ENCODE measurements around the gene CWC27.
"Not testable (repeated sequence)": the region's sequence is repeated elsewhere in the genome, so short reads cannot be mapped to it uniquely, and the experiment has no call there.

Gene CWC27

DNA sequence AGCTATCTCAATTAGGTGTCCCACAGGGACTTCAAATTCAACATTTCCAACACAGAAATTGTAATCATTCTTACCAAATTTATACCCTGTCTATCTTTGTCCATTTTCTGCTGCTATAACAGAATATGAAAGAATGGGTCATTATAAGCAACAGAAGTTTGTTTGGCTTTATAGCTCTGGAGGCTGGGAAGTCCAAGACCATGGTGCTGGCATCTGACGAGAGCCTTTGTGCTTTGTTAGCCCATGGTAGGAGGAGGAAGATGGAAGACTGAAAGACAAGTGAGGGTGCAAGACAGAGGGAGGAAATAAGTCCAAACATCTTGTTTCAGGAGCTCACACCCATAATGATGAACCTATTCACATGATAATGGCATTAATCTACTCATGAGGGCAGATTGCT is 72.2 kb downstream of the CWC27 start:
- DNase-seq: no peak

DNA sequence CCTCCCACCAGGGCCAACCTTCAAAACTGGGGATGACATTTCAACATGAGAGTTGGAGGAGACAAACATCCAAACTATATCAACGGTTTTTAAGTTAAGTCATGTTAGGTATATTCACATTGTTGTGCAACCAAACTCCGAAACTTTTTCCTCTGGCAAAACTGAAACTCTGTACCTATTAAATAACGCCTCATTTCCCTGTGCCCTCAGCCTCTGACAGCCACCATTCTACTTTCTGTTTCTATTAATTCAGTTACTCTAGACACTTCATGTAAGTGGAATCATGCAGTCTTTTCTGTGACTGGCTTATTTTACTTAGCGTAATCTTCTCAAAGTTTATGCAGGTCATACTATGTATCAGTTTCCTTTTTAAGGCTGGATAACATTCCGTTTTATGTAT is 85.0 kb downstream of the CWC27 start:
- no peak for DNase-seq

DNA sequence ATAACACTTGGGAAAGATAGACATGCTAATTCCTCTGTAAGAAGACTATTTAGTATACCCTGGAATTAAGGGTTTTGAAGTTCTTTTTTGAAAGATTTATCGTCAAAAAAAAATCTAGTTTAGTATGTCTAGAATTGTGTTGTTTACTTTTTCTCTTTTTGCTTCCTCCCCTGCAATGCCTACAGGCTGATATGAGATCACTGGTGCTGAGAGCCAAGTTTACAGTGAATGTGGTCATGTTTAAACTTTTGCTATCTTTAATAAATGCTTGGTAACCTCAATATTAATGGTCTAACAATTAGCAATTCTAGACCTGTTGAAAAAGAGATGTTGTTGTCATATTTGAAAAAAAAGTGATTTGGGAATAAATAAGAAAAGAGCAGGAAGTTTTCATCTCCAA is 86.1 kb downstream of the CWC27 start:
- DNase-seq: no peak

DNA sequence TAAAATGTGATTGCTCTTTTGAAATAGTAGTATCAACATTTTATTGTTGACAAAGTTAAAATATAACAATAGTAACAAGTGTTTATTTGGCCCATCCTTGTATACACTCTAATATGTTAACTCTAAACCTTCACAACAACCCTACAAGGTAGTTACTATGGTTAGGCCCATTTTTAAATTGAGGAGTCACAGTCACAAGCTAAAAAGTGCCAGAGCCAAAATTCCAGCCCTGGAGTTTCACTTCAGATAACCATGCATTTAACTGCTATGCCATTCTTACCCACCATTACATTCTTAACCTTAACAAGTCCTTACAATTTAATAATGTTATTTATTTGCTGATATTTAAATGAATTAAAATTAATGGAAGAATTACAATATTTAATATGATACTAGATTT is 91.2 kb downstream of the CWC27 start:
- no peak for DNase-seq

DNA sequence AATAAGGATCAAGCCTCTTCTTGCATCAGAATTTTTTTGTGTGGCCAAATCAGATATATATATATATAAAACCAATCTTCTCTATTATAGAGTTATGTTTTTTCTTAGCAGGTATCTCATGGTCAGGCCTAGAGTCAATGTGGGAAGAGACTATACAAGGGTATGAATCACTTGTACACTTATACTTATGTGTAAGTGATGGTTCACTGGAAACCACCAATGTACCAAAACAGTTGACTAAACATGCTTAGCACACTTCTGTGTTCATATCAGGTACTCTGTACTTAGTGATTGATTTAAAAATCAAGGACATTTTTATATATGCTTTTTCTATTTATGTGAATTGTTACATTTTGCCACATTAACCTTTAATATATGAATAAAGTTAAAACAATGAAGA is 92.6 kb downstream of the CWC27 start:
- DNase-seq: no peak

DNA sequence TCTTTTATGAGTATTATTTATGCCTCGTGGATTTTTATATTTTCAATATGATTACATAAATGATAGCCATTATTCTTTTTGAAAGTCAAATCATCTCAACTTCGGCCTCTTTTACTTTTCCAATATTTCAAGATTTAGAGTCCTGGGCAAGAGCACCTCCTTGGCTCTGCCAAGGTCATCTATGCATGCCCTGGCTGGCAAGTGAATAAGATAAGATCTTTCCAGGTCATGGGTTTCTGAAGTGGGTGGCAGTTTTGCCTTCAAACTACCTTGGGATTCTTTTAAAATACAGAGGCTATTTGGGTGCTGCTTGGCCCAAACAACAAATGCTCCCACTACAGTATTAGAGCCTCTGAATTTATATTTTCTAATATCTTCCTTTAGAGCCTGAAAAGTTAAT is 95.4 kb downstream of the CWC27 start:
- no peak for DNase-seq

DNA sequence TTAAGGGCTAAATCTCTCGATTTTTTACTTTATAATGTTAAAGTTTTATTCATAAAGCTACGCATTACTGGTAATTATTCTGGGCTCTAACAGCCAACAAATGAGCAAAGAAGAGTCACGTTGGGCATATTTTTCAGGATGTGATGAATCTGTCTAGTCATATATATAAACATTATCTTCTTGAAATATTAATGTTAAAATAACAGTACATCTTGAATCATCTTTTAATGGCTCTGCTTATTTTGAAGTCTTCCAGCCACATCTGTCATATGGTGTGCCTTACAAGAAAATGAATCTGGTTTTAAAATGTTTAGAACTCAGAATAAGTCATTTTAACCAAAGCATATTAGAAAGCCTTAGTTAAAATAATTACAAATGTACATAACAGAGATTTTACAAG is 96.9 kb downstream of the CWC27 start:
- no peak for DNase-seq

DNA sequence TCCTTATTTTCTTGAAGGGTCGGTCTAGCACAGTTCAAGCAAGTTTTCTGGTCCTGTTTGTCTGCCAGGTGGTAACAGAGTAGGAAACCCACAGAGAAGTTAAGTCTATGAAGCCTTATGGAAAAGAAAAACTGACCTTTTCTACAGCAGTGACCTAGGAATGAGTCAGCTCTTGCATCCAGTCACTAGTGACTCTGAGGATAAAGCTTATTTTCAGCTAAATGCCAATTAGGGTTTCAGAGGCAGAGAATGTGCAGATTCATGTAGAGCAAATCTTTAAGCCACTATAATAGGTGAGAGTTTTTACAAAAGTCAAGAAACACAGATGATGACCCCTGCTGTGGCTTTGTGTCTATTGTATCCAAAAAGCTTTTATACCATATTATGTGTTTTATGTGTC is 100.7 kb downstream of the CWC27 start:
- DNase-seq: no peak

DNA sequence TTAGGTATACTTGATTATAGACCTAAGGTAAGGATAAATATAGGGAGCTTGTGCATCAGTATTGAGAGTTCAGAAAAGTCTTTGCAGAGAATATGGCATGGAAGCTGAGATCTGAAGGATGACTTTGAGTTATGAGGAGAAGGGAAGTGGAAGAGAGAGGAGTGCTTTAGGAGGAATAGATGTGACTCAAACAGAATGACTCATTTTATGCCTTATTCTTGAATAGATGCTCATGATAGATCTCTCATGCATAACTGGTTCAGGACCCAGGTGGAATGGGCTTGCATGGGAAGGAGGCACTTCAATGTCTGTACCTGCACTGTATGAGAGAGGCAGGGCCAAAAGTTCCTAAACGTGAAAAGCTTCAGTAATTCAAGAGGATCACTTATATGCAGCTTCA is 103.3 kb downstream of the CWC27 start:
- no peak for DNase-seq

DNA sequence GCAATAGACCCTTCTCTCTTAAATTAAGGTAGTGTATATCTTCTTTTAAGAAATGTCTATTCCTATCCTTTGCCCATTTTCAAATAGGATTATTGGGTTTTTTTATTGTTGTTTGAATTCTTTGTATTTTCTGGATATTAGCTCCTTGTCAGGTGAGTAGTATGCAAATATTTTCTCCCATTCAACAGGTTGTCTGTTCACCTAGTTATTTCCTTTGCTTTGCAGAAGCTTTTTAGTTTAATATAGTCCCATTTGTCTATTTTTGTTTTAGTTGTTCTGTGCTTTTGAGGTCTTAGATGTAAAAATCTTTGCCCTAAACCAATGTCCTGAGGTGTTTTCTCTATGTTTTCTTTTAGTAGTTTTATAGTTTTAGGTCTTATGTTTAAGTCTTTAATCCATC is 104.7 kb downstream of the CWC27 start:
- DNase-seq: no peak

DNA sequence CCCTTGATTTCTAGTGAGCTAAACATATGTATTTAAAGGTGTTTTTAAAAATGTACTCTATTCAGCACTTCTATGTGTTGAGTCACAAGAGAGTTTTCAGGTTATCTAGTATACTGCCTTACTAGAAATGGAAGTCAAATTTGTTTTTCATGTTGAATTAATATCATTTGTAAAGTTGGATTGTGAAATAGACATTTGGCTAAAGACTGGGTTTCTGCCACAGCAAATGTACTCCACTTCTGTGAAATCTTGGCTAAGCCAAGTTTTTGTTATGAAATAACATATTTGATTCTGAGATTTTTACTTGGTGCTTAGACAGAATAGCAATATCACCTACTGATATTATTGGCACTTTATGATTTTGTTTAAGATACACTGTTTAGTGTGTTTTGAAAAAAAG is 106.0 kb downstream of the CWC27 start:
- DNase-seq: no peak

DNA sequence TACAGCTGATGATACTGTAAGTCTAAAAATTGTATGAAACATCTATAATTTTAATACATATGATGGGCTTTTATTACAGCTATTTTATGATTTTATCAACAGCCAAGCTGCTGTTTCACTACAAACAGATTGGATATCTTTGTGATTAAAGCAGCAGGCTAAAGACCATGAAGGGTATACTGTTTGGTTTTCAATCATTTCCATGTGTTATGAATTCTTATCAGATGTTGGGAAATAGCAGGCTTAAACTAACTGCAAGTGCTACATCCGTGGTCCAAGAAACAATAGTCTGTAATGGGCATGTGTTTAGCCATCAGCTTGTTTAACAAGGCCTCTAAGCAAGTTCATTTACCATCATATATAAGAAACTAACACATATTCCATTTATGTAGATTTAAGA is 107.5 kb downstream of the CWC27 start:
- DNase-seq: no peak

DNA sequence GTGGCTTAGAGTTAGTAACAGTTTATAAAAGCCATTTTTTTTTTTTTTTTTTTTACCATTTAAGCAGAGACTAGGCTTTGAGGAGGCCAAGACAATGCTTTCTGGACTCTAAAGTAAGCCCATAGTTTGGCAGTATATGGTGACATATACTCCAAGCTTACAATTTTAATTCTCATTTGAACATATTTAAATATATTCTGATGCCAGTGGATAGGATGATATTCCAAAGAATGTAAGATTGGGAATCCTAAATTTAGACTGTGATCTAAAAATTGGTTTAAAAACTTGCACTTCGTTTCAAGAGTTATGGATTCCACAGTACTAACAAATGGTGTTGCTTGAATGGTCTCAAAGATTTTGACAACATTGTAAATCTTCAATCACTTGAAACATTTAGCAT is 112.1 kb downstream of the CWC27 start:
- no peak for DNase-seq

DNA sequence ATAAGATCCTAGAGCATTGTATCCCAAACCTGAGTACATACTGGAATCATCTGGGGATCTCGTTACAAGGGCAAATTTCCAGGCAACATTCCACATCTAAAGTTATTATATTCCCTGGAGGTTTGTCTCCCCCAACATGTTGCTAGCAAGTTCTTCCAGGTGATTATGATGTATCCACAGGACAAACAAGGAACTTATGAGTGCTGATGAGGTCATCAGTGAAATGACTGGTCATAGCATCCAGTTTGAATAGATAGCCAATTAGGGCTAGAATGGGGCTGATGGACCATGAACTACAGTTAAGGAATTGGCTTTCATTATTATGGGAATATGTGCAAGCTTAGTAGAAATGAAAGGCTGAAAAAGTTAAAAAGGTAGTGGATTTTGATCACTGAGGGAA is 115.2 kb downstream of the CWC27 start:
- no peak for DNase-seq

DNA sequence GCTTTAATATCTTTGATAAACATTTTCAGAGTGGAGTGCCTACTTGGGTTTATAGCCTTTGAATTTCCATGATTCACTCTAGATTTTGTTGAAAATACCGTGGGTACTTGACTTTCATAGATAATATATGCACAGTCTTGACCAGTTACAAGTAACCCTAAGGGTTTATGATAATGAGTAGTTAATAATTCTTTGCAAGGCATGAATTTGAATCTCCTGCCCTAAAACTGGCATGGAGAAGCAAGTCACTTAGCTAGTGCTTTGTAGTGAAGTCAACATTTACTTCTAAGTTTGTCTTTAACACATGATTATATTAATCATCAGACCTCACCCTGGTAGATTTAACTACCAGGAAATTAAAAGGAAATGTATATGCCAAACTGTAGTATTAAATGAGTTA is 115.8 kb downstream of the CWC27 start:
- no peak for DNase-seq

DNA sequence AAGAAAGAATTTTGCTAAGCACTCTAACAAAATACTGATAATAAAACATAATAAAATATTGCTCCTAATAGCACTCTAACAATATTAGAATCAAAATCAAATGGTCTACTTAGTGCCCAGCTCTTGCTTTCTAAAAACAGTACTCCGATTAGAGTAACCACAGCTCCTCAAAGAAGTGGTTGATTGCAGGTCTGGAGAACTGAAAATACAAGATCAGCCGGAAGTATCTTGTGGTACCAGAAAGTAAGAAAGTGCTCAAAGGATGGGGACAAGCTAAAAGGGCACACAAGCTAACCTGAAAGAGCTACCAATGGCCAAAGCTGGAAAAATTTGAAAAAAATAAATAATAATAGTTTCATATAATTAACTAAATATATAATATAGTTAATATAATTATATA is 119.2 kb downstream of the CWC27 start:
- DNase-seq: no peak

DNA sequence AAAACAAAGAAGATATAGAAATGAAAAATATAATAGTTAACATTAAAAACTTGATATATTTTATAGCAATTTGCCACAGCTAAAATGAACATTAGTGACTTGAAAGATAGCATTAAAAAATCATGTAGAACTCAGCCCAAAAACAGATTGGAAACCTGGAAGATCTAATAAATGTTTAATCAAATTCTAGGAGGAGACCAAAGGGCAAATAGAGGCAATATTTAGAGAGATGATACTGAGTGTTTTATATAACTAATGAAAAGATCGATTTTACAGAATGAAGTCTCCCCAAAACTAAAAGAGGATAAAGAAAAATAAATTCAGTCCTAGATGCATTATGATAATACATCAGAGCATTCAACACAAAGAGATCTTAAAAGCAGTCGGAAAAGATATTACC is 127.0 kb downstream of the CWC27 start:
- DNase-seq: no peak

DNA sequence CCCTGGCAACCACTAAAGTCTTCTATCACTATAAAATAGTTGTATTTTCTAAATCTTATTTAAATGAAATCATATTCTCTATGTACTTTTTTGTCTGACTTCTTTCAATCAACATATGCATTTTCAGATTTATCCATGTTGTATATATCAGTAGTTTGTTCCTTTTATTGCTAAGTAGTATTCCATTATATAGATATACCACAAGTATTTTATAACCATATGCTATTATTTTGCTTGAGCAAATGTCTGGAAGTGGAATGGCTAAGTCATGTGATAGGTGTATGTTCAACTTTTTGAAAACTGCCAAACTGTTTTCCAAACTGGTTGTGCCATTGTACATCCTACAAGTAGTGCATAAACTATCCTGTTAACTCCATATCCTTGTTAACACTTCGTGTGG is 131.1 kb downstream of the CWC27 start:
- DNase-seq: no peak

DNA sequence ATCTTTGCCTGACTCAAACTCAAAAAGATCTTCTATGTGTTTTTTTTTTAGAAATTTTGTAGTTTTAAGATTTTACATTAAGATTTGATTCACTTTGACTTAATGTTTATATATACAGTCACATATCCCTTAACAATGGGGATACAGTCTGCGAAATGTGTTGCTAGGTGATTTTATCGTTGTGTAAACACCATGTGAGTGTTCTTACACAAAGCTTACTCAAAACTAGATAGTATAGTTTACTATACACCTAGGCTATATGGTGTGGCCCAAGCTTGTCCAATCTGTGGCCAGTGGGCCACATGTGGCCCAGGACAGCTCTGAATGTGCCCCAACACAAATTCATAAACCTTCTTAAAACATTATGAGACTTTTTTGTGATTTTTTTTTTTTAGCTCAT is 131.9 kb downstream of the CWC27 start:
- no peak for DNase-seq

DNA sequence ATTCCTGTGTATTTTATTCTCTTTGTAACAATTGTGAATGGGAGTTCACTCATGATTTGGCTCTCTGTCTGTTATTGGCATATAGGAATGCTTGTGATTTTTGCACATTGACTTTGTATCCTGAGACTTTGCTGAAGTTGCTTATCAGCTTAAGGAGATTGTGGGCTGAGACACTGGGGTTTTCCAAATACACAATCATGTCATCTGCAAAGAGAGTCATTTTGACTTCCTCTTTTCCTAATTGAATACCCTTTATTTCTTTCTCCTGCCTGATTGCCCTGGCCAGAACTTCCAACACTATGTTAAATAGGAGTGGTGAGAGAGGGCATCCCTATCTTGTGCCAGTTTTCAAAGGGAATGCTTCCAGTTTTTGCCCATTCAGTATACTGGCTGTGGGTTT is 138.7 kb downstream of the CWC27 start:
- DNase-seq: not testable (repeated sequence)

DNA sequence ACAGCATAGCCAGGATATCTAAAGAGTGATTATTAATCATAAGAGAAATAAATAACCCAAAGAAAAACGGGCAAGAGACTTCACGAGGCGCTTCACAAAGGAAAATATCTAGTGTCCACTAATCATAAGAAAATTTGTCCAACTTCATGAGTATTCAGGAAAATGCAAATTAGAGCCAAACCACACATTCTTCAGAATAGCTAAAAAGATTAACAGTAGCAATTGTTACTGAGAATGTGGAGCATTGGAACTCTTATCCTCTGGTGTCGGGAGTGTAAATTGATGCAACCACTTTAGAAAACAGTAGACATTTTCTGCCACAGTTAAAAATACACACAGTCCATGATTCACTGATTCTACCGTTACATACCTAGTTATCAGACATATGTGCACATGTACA is 145.7 kb downstream of the CWC27 start:
- DNase-seq: no peak

DNA sequence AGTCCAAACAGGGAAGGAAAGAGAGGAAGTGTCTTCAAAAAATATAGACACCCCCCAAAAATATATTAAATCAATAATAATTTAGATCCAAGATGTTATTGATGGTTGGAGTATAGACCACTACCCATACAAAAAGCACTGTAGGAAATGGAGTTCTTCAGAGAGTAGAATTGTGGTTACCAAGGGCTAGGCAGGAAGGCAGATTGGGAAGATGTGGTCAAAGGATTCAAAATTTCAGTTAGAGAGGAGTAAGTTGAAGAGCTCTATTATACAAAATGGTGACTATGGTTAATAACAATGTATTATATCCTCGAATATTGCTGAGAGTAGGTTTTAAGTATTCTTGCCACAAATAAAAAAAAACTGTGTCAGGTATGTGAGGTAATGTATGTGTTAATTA is 149.4 kb downstream of the CWC27 start:
- no peak for DNase-seq

DNA sequence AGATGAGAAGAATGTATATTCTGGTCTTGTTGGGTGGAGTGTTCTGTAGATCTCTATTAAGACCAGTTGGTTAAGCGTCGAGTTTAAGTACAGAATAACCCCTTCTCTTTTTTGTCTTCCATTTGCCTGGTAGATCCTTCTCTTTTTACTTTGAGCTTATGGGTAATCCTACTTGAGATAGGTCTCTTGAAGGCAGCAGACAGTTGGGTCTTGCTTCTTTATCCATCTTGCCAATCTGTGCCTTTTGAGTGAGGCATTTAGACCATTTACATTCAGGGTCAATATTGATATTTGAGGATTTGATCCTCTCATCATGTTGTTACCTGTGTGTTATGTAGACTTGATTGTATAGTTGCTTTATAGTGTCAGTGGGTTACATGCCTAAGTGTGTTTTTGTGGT is 152.7 kb downstream of the CWC27 start:
- no peak for DNase-seq

DNA sequence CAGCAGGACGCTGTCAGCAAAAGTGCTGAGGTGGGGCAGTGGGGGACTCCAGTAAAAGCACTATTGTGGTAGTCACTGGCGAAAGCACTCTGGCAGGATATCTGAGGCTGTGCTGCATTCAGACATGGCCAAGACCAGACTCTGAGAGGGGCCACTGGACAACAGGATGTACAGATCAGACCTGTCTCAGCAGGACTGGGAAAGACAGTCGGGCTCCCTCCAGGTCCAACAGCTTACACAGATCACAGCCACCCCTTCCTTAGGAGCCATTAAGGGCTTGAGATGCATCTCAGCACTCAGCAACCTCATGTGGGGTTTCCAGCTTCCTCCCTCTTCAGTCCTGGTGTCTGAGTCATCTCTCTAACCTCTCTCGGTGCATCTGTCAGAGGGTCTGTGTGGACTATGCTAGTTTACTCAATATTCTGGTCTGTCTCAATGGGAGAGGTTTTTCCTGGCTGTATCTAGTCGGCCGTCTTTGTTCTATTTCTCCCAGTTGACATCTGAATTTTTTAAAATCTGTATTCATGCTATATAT is 154.5 kb downstream of the CWC27 start:
- no peak for DNase-seq

DNA sequence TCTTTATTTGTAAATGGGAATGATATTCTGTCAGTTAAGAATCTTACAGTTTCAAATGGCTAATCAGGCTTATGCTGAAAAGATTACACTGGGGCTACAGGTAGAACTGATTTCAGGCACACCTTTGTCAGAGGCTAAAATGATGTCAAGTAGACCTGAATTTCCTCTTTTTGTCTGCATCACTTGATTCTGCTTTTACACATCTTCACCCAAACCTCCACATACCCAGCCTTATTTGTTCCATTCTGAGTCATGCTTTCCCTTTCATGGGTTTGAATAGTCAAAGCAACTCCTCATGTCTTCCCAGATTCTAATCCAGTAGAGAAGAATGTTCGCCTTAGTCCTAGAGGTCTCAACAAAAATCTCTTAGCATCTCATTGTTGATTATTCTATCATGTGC is 156.4 kb downstream of the CWC27 start:
- no peak for DNase-seq

DNA sequence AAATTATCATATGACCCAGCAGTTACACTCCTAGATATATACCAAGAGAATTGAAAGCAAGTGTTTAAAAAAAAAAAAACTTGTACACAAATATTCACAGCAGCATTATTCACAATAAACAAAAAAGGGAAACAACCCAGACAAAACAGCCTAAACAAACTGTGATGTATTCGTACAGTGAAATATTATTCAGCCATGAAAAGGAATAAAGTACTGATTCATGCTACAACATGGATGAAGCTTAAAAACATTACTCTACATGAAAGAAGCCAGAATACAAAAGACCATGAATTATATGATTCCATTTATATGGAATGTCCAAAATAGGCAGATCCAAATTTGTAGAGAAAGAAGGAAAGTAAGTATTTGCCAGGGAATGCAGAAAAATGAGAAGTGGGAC is 161.1 kb downstream of the CWC27 start:
- DNase-seq: no peak

Data from CD4-positive, alpha-beta T cell treated with Interleukin-4 for 1 hour (primary cell).